ENCODE results near the gene ACSM6.

DNA sequence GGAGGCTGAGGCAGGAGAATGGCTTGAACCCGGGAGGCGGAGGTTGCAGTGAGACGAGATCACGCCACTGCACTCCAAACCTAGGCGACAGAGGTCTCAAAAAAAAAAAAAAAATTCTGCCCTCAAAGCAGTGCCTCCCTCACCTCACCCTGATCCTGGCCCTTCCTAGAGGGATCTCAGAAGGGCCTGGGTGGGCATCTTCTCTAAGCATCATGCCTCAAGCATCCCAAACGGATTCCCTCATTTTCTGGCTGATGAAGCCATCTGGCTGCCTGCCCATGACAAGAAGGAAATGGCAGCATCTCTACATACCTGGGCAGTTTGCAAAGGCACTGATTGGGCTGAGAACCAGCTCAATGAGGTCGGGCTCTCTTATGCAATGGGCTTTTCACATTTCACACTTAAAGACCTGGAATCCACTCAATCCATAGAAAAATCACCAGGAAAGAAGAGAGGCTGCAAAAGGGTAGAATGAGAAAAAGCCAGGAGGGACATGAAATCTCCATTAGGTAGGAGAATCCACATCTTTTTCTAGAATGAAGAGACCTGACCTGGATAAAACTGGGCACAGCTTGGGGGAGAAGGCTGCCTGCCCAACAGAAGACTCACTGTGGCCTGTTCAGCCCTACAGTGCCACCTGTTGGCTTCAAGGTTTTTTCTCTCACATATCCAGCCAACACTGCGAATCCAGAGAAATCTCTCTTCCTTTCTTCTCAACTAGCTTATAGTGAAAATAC, 48.7 kb downstream of the ACSM6 start:
- TF ChIP-seq, protein P1, sequence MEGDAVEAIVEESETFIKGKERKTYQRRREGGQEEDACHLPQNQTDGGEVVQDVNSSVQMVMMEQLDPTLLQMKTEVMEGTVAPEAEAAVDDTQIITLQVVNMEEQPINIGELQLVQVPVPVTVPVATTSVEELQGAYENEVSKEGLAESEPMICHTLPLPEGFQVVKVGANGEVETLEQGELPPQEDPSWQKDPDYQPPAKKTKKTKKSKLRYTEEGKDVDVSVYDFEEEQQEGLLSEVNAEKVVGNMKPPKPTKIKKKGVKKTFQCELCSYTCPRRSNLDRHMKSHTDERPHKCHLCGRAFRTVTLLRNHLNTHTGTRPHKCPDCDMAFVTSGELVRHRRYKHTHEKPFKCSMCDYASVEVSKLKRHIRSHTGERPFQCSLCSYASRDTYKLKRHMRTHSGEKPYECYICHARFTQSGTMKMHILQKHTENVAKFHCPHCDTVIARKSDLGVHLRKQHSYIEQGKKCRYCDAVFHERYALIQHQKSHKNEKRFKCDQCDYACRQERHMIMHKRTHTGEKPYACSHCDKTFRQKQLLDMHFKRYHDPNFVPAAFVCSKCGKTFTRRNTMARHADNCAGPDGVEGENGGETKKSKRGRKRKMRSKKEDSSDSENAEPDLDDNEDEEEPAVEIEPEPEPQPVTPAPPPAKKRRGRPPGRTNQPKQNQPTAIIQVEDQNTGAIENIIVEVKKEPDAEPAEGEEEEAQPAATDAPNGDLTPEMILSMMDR (IDR thresholded peaks at IDR 0.05) = peak; percentile 85
- no peak for TF ChIP-seq ZFX (IDR thresholded peaks at IDR 0.05; ENCODE audit: borderline replicate concordance)
